ENCODE data around the gene JOSD1. TPM values are rescaled to one million over a fixed set of nuclear protein-coding genes. Genes with fewer than 3 reads are reported as not detected.
A peak's percentile ranks its signal among the peaks of the same experiment; 100 is the strongest.

The JOSD1 gene
- total and polyA plus RNA-seq, 2 donors (not counting 1 experiment from before 2014, with no cell fraction given): 78.7 to 94.8 TPM

- Mint-ChIP-seq H3K27ac (no peak overlapping the region), H3K4me3 (no peak overlapping the region), H3K9me3 (ENCODE audit: insufficient read depth) (no peaks in the 10 kb centered on the region), H3K4me1 (peaks cover 13% of the 10 kb centered on the region), H3K27me3 (no peaks in the 10 kb centered on the region)
- Histone ChIP-seq H3K27me3 (replicated peaks in 1 of 4; ENCODE audit: control extremely low read depth in 1 of 4, control insufficient read depth in 3 of 4, insufficient read depth in 4 of 4, low read length in 3 of 4) (no peaks in the 10 kb centered on the region), H3K4me1 (ENCODE audit: control insufficient read depth in 2 of 2, insufficient read depth in 2 of 2, low read length in 2 of 2) (peaks cover 0 to 13% of the 10 kb centered on the region in 2 donors), H3K4me2 (replicated peaks; ENCODE audit: low read depth, low read length, poor library complexity, severe bottlenecking) (no peak overlapping the region), H2AFZ (ENCODE audit: insufficient read depth, low read depth, low read length, poor library complexity, severe bottlenecking) (no peak overlapping the region), H3K9me3 (ENCODE audit: control extremely low read depth in 1 of 3, control insufficient read depth in 2 of 3, insufficient read depth in 1 of 3, low read length in 2 of 3) (no peaks in the 10 kb centered on the region), H3K9ac (ENCODE audit: low read length) (no peak overlapping the region), H4K20me1 (ENCODE audit: control insufficient read depth, insufficient read depth, low read length, poor library complexity, severe bottlenecking) (peaks cover 100% of the 10 kb centered on the region), H3K27ac (ENCODE audit: low read length in 2 of 2) (peak overlapping the region in 1 of 2 donors; percentile 39), H3K4me3 (ENCODE audit: control extremely low read depth in 1 of 5, extremely low read depth in 1 of 5, insufficient read depth in 1 of 5, low read depth in 2 of 5, low read length in 4 of 5) (no peak overlapping the region), H3K79me2 (ENCODE audit: control insufficient read depth, insufficient read depth, low read length) (peaks cover 27% of the 10 kb centered on the region), H3K36me3 (replicated peaks in 1 of 2; ENCODE audit: control extremely low read depth in 1 of 2, control insufficient read depth in 1 of 2, extremely low read depth in 1 of 2, insufficient read depth in 2 of 2, low read length in 1 of 2) (peaks cover 7 to 99% of the 10 kb centered on the region in 2 experiments)
- POLR2A ChIA-PET: interaction anchor here (0.6 kb wide), 1 partner anchor 10 kb away, joined by 3 read pairs; no protein-coding TSS in a partner anchor
- TF ChIP-seq, protein P1, sequence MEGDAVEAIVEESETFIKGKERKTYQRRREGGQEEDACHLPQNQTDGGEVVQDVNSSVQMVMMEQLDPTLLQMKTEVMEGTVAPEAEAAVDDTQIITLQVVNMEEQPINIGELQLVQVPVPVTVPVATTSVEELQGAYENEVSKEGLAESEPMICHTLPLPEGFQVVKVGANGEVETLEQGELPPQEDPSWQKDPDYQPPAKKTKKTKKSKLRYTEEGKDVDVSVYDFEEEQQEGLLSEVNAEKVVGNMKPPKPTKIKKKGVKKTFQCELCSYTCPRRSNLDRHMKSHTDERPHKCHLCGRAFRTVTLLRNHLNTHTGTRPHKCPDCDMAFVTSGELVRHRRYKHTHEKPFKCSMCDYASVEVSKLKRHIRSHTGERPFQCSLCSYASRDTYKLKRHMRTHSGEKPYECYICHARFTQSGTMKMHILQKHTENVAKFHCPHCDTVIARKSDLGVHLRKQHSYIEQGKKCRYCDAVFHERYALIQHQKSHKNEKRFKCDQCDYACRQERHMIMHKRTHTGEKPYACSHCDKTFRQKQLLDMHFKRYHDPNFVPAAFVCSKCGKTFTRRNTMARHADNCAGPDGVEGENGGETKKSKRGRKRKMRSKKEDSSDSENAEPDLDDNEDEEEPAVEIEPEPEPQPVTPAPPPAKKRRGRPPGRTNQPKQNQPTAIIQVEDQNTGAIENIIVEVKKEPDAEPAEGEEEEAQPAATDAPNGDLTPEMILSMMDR (IDR thresholded peaks at IDR 0.05): no peak
- no peak for TF ChIP-seq EZH2 (IDR thresholded peaks at IDR 0.05; ENCODE audit: borderline replicate concordance, insufficient read depth, low read depth, low read length, poor library complexity, severe bottlenecking)
- ATAC-seq (ENCODE audit: low read depth): no peak
- intact Hi-C loops (cut with micrococcal nuclease): no loop called here
- WGBS (ENCODE audit: insufficient coverage): 97% methylated on average over 14 of the region's 15 CpGs
- DNase-seq: no peak
- CTCF ChIA-PET: interaction anchor here (1.3 kb wide), 1 partner anchor 12 kb away, joined by 3 read pairs; no protein-coding TSS in a partner anchor
These were observed 39.5 kb upstream of the JOSD1 start for GRCh38 chr22:38740116-38740723.
